Neural cell (in vitro differentiated cells): ENCODE measurements around the gene ALDH4A1. TPM values are rescaled to one million over a fixed set of nuclear protein-coding genes. Genes with fewer than 3 reads are reported as not detected.

Experiments
- H2AFZ ChIP-seq: fragments of 200-600, 300-800 bp; sonication (generic), shearing (Covaris generic); 2 replicates; pipeline ENCODE4 v1.6.0; 2014; ENCODE audit warnings: low read depth, mild to moderate bottlenecking, antibody characterized with exemption, low read length, moderate library complexity
- H3F3A ChIP-seq: fragments of 200-600 bp; shearing (Covaris generic); 2 replicates; pipeline ENCODE4 v1.6.1; 2016; ENCODE audit warnings: mild to moderate bottlenecking, moderate library complexity, mixed read lengths, antibody characterized with exemption, low read length; ENCODE audit not compliant: insufficient read depth, poor library complexity, severe bottlenecking
- H3K27ac ChIP-seq: fragments of 200-600, 300-800 bp; sonication (generic), shearing (Covaris generic); 2 replicates; pipeline ENCODE4 v1.5.1; 2014; ENCODE audit warnings: mild to moderate bottlenecking, low read length, moderate library complexity
- H3K27me3 ChIP-seq: fragments of 300-800, 200-600 bp; sonication (generic), shearing (Covaris generic); 2 replicates; pipeline ENCODE4 v1.6.0; 2014; ENCODE audit warnings: mild to moderate bottlenecking, low read depth, low read length, moderate library complexity; ENCODE audit not compliant: insufficient read depth
- H3K36me3 ChIP-seq: fragments of 300-800, 200-600 bp; sonication (generic), shearing (Covaris generic); 2 replicates; pipeline ENCODE4 v1.5.1; 2014; ENCODE audit warnings: mild to moderate bottlenecking, antibody characterized with exemption, low read length, moderate library complexity; ENCODE audit not compliant: insufficient read depth
- H3K4me2 ChIP-seq: fragments of 300-800, 200-600 bp; sonication (generic), shearing (Covaris generic); 2 replicates; pipeline ENCODE4 v1.6.0; 2014; ENCODE audit warnings: mild to moderate bottlenecking, low read length
- H3K4me3 ChIP-seq: fragments of 300-800, 200-600 bp; sonication (generic), shearing (Covaris generic); 2 replicates; pipeline ENCODE4 v1.5.1; 2014; ENCODE audit warnings: mild to moderate bottlenecking, low read length, moderate library complexity
- H3K79me2 ChIP-seq: fragments of 200-600 bp; shearing (Covaris generic); replicated peaks from 2 replicates; pipeline ENCODE4 v1.6.0; 2014; ENCODE audit warnings: mild to moderate bottlenecking, low read length, moderate library complexity; ENCODE audit not compliant: insufficient read depth
- H3K9ac ChIP-seq: fragments of 300-800, 200-600 bp; sonication (generic), shearing (Covaris generic); 2 replicates; pipeline ENCODE4 v1.6.1; 2016; ENCODE audit warnings: mild to moderate bottlenecking, low read length, mixed read lengths
- H3K9me2 ChIP-seq: fragments of 200-600 bp; shearing (Covaris generic); 2 replicates; pipeline ENCODE4 v1.6.1; 2016; ENCODE audit warnings: mild to moderate bottlenecking, low read length, mixed read lengths; ENCODE audit not compliant: insufficient read depth
- H3K9me3 ChIP-seq: fragments of 200-600, 300-800 bp; sonication (generic), shearing (Covaris generic); 2 replicates; pipeline ENCODE4 v1.6.1; 2016; ENCODE audit warnings: mild to moderate bottlenecking, mixed run types, low read length, moderate library complexity, mixed read lengths
- H4K20me1 ChIP-seq: fragments of 200-600 bp; shearing (Covaris generic); 2 replicates; pipeline ENCODE4 v1.6.1; 2016; ENCODE audit warnings: mild to moderate bottlenecking, mixed run types; ENCODE audit not compliant: insufficient read depth
- CTCF ChIP-seq: fragments of 450-650 bp; IDR thresholded peaks from 2 replicates; pipeline ENCODE4 v1.5.1; 2014; ENCODE audit warnings: antibody characterized with exemption, mild to moderate bottlenecking, moderate library complexity; ENCODE audit not compliant: poor library complexity, severe bottlenecking
- EP300 ChIP-seq: fragments of 450-650 bp; conservative IDR thresholded peaks from 2 replicates; pipeline ENCODE4 v1.6.1; 2014; ENCODE audit warnings: antibody characterized with exemption, mild to moderate bottlenecking, moderate library complexity; ENCODE audit not compliant: poor library complexity, severe bottlenecking
- EZH2 ChIP-seq: fragments of 200-600, 300-800 bp; shearing (Covaris generic), sonication (generic); IDR thresholded peaks from 2 replicates; pipeline ENCODE4 v1.6.1; 2014; ENCODE audit warnings: antibody characterized with exemption, low read length, borderline replicate concordance, mild to moderate bottlenecking; ENCODE audit not compliant: insufficient read depth, poor library complexity, severe bottlenecking
- MXI1 ChIP-seq: fragments of 450-650 bp; conservative IDR thresholded peaks from 2 replicates; pipeline ENCODE4 v1.6.1; 2014; ENCODE audit warnings: antibody characterized with exemption, mild to moderate bottlenecking; ENCODE audit not compliant: poor library complexity, severe bottlenecking
- POLR2AphosphoS5 ChIP-seq: IDR thresholded peaks from 2 replicates; pipeline ENCODE4 v1.6.1; 2012
- RAD21 ChIP-seq: fragments of 450-650 bp; conservative IDR thresholded peaks from 2 replicates; pipeline ENCODE4 v1.6.1; 2014; ENCODE audit warnings: antibody characterized with exemption, mild to moderate bottlenecking, moderate library complexity
- SMC3 ChIP-seq: fragments of 450-650 bp; conservative IDR thresholded peaks from 2 replicates; pipeline ENCODE4 v1.6.1; 2014; ENCODE audit warnings: antibody characterized with exemption, mild to moderate bottlenecking, moderate library complexity; ENCODE audit not compliant: poor library complexity
- TAF1 ChIP-seq: IDR thresholded peaks from 2 replicates; pipeline ENCODE4 v1.6.1; 2012; ENCODE audit warnings: low read depth
- polyA plus RNA-seq: library from polyadenylated mRNA; depleted of rRNA; stranded (reverse); fragments of >200 nt; gene quantifications from 2 replicates; pipeline ENCODE4 v1.2.3, GENCODE V29; 2014
- TF ChIP-seq, protein P1 (sequence below): IDR thresholded peaks from 2 replicates; pipeline ENCODE4 v1.6.1; 2012; ENCODE audit warnings: borderline replicate concordance

Gene ALDH4A1
- polyA plus RNA-seq, 1 donor from 2014 or later, result 11.0 TPM

GRCh38 chr1:18946550-18947381 is 44.4 kb upstream of the ALDH4A1 start:
- Histone ChIP-seq H3K27me3 (no peaks in the 10 kb centered on the region), H3K9me3 (no peaks in the 10 kb centered on the region), H3K79me2 (no peaks in the 10 kb centered on the region), H3F3A (no peaks in the 10 kb centered on the region), H2AFZ (no peak overlapping the region), H3K9ac (no peak overlapping the region), H3K4me3 (no peak overlapping the region), H3K27ac (no peak overlapping the region), H3K36me3 (no peaks in the 10 kb centered on the region), H3K9me2 (no peaks in the 10 kb centered on the region), H4K20me1 (no peaks in the 10 kb centered on the region), H3K4me2 (no peak overlapping the region)
- TF ChIP-seq RAD21, result no peak
- TF ChIP-seq POLR2AphosphoS5, result no peak
- no peak for TF ChIP-seq CTCF
- TF ChIP-seq EP300, result no peak
- no peak for TF ChIP-seq SMC3
- TF ChIP-seq TAF1, result no peak
- TF ChIP-seq EZH2, result no peak
- TF ChIP-seq, protein P1, sequence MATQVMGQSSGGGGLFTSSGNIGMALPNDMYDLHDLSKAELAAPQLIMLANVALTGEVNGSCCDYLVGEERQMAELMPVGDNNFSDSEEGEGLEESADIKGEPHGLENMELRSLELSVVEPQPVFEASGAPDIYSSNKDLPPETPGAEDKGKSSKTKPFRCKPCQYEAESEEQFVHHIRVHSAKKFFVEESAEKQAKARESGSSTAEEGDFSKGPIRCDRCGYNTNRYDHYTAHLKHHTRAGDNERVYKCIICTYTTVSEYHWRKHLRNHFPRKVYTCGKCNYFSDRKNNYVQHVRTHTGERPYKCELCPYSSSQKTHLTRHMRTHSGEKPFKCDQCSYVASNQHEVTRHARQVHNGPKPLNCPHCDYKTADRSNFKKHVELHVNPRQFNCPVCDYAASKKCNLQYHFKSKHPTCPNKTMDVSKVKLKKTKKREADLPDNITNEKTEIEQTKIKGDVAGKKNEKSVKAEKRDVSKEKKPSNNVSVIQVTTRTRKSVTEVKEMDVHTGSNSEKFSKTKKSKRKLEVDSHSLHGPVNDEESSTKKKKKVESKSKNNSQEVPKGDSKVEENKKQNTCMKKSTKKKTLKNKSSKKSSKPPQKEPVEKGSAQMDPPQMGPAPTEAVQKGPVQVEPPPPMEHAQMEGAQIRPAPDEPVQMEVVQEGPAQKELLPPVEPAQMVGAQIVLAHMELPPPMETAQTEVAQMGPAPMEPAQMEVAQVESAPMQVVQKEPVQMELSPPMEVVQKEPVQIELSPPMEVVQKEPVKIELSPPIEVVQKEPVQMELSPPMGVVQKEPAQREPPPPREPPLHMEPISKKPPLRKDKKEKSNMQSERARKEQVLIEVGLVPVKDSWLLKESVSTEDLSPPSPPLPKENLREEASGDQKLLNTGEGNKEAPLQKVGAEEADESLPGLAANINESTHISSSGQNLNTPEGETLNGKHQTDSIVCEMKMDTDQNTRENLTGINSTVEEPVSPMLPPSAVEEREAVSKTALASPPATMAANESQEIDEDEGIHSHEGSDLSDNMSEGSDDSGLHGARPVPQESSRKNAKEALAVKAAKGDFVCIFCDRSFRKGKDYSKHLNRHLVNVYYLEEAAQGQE, result no peak
- no peak for TF ChIP-seq MXI1

GRCh38 chr1:18945401-18945849 is 43.1 kb upstream of the ALDH4A1 start:
- H3K36me3 ChIP-seq, result no peaks in the 10 kb centered on the region
- H3K4me2 ChIP-seq, result no peak overlapping the region
- no peak overlapping the region for H3K9ac ChIP-seq
- H3K27me3 ChIP-seq, result no peaks in the 10 kb centered on the region
- no peaks in the 10 kb centered on the region for H3K9me2 ChIP-seq
- H3K79me2 ChIP-seq, result no peaks in the 10 kb centered on the region
- no peaks in the 10 kb centered on the region for H3F3A ChIP-seq
- H3K27ac ChIP-seq, result no peak overlapping the region
- no peak overlapping the region for H2AFZ ChIP-seq
- H3K4me3 ChIP-seq, result no peak overlapping the region
- no peaks in the 10 kb centered on the region for H4K20me1 ChIP-seq
- TF ChIP-seq, protein P1, result no peak
- TF ChIP-seq EZH2, result no peak
- TF ChIP-seq POLR2AphosphoS5, result no peak
- TF ChIP-seq MXI1, result no peak
- no peak for TF ChIP-seq TAF1
- no peak for TF ChIP-seq SMC3
- no peak for TF ChIP-seq EP300
- no peak for TF ChIP-seq RAD21
- TF ChIP-seq CTCF, result no peak
- H3K9me3 ChIP-seq, result no peaks in the 10 kb centered on the region
